H9 (cell line): ENCODE data around the gene TAF11L13. TPM values are rescaled to one million over a fixed set of nuclear protein-coding genes. Genes with fewer than 3 reads are reported as not detected.

Experiments used
- DNase-seq: peaks from one replicate; pipeline ENCODE4 v3.0.0-alpha.2; 2017
- H2AFZ ChIP-seq: one replicate; pipeline ENCODE4 v1.6.1; 2013; ENCODE audit warnings: mild to moderate bottlenecking, low read length, control low read depth, moderate library complexity
- H2AK5ac ChIP-seq: 2 replicates; pipeline ENCODE4 v1.6.1; 2013; ENCODE audit warnings: low read length, control low read depth, mixed read lengths; ENCODE audit not compliant: insufficient read length
- H2BK120ac ChIP-seq: one replicate; pipeline ENCODE4 v1.6.1; 2013; ENCODE audit warnings: low read depth, mild to moderate bottlenecking, low read length, control low read depth, inconsistent platforms; ENCODE audit not compliant: poor library complexity, severe bottlenecking
- H2BK12ac ChIP-seq: 2 replicates; pipeline ENCODE4 v1.6.1; 2013; ENCODE audit warnings: low read length, control low read depth, mixed read lengths, low read depth; ENCODE audit not compliant: insufficient read length
- H2BK15ac ChIP-seq: 2 replicates; pipeline ENCODE4 v1.6.1; 2013; ENCODE audit warnings: low read depth, low read length, control low read depth
- H2BK20ac ChIP-seq: one replicate; pipeline ENCODE4 v1.6.1; 2013; ENCODE audit warnings: low read depth, mild to moderate bottlenecking, low read length, control low read depth, inconsistent platforms; ENCODE audit not compliant: poor library complexity, severe bottlenecking
- H2BK5ac ChIP-seq: 2 replicates; pipeline ENCODE4 v1.6.1; 2013; ENCODE audit warnings: low read length, control low read depth, mixed read lengths; ENCODE audit not compliant: insufficient read length
- H3K14ac ChIP-seq: 2 replicates; pipeline ENCODE4 v1.6.1; 2013; ENCODE audit warnings: low read length, control low read depth; ENCODE audit not compliant: insufficient read depth
- H3K18ac ChIP-seq: 2 replicates; pipeline ENCODE4 v1.6.1; 2013; ENCODE audit warnings: low read depth, mild to moderate bottlenecking, mixed read lengths, low read length, control low read depth; ENCODE audit not compliant: insufficient read length
- H3K23ac ChIP-seq: 2 replicates; pipeline ENCODE4 v1.6.1; 2013; ENCODE audit warnings: low read length, control low read depth, mixed read lengths, low read depth; ENCODE audit not compliant: insufficient read length
- H3K23me2 ChIP-seq: 2 replicates; pipeline ENCODE4 v1.6.1; 2013; ENCODE audit warnings: low read depth, mild to moderate bottlenecking, mixed read lengths, low read length, control low read depth; ENCODE audit not compliant: insufficient read length, poor library complexity, severe bottlenecking
- H3K27ac ChIP-seq: 2 replicates; pipeline ENCODE4 v1.5.1; 2013; ENCODE audit warnings: low read length, control low read depth, mixed read lengths, low read depth; ENCODE audit not compliant: insufficient read length
- H3K27me3 ChIP-seq: 2 replicates; pipeline ENCODE4 v1.6.1; 2013; ENCODE audit warnings: low read length, control low read depth, inconsistent platforms; ENCODE audit not compliant: insufficient read depth
- H3K4ac ChIP-seq: 2 replicates; pipeline ENCODE4 v1.6.1; 2013; ENCODE audit warnings: low read depth, mild to moderate bottlenecking, control low read depth, inconsistent platforms, low read length, moderate library complexity
- H3K4me1 ChIP-seq: 2 replicates; pipeline ENCODE4 v1.6.1; 2013; ENCODE audit warnings: low read length, control low read depth, inconsistent platforms; ENCODE audit not compliant: insufficient read depth
- H3K4me2 ChIP-seq: 2 replicates; pipeline ENCODE4 v1.6.1; 2013; ENCODE audit warnings: low read length, control low read depth, mixed read lengths; ENCODE audit not compliant: insufficient read length, insufficient read depth
- H3K56ac ChIP-seq: 2 replicates; pipeline ENCODE4 v1.6.1; 2013; ENCODE audit warnings: low read depth, mild to moderate bottlenecking, mixed read lengths, low read length, control low read depth; ENCODE audit not compliant: insufficient read length
- H3K79me1 ChIP-seq: 2 replicates; pipeline ENCODE4 v1.6.1; 2013; ENCODE audit warnings: low read depth, mild to moderate bottlenecking, moderate library complexity, low read length, control low read depth, inconsistent platforms; ENCODE audit not compliant: insufficient read depth, poor library complexity, severe bottlenecking
- H3K79me2 ChIP-seq: 2 replicates; pipeline ENCODE4 v1.6.1; 2013; ENCODE audit warnings: low read length, control low read depth, inconsistent platforms; ENCODE audit not compliant: insufficient read depth
- H3K9ac ChIP-seq: 2 replicates; pipeline ENCODE4 v1.6.1; 2013; ENCODE audit warnings: low read length, control low read depth, mixed read lengths; ENCODE audit not compliant: insufficient read length; ENCODE audit errors: extremely low read depth
- H3K9me3 ChIP-seq: one replicate; pipeline ENCODE4 v1.6.1; 2013; ENCODE audit warnings: low read depth, low read length, inconsistent platforms; ENCODE audit not compliant: control insufficient read depth
- H3T11ph ChIP-seq: one replicate; pipeline ENCODE4 v1.6.1; 2013; ENCODE audit warnings: mild to moderate bottlenecking, low read length, control low read depth, inconsistent platforms
- H4K20me1 ChIP-seq: one replicate; pipeline ENCODE4 v1.6.1; 2013; ENCODE audit not compliant: control insufficient read depth, insufficient read length, insufficient read depth
- H4K5ac ChIP-seq: 2 replicates; pipeline ENCODE4 v1.6.1; 2013; ENCODE audit warnings: low read depth, mild to moderate bottlenecking, mixed read lengths, low read length, control low read depth; ENCODE audit not compliant: insufficient read length
- H4K8ac ChIP-seq: replicated peaks from 2 replicates; pipeline ENCODE4 v1.6.1; 2013; ENCODE audit warnings: low read length, control low read depth, mixed read lengths, low read depth; ENCODE audit not compliant: insufficient read length
- H4K91ac ChIP-seq: 2 replicates; pipeline ENCODE4 v1.6.1; 2013; ENCODE audit warnings: low read depth, mild to moderate bottlenecking, moderate library complexity, mixed read lengths, low read length, control low read depth; ENCODE audit not compliant: insufficient read length
- H3K27ac Mint-ChIP-seq, 3 experiments: 2 replicates in 2 of 3; 3 replicates in 1 of 3; pipeline ENCODE4 v1.8.0; 2020 to 2021; ENCODE audit warnings: mixed read lengths in 3 of 3, mild to moderate bottlenecking in 1 of 3, moderate library complexity in 1 of 3
- H3K27me3 Mint-ChIP-seq: 2 replicates; pipeline ENCODE4 v1.8.0; 2021; ENCODE audit warnings: low read depth, mild to moderate bottlenecking, moderate library complexity, mixed read lengths
- H3K36me3 Mint-ChIP-seq, 3 experiments: 2 replicates in 2 of 3; 3 replicates in 1 of 3; pipeline ENCODE4 v1.8.0; 2020 to 2021; ENCODE audit warnings: low read depth in 3 of 3, mixed read lengths in 3 of 3; ENCODE audit not compliant: insufficient read depth in 1 of 3
- H3K4me1 Mint-ChIP-seq, 2 experiments: 2 replicates each; pipeline ENCODE4 v1.8.0; 2020; ENCODE audit warnings: mixed read lengths in 2 of 2
- H3K4me3 Mint-ChIP-seq, 2 experiments: 2 replicates in 1 of 2; 3 replicates in 1 of 2; pipeline ENCODE4 v1.8.0; 2020 to 2021; ENCODE audit warnings: mild to moderate bottlenecking in 2 of 2, mixed read lengths in 2 of 2, moderate library complexity in 1 of 2
- H3K9me3 Mint-ChIP-seq, 2 experiments: 2 replicates in 1 of 2; 3 replicates in 1 of 2; pipeline ENCODE4 v1.8.0; 2020; ENCODE audit warnings: mild to moderate bottlenecking in 2 of 2, mixed read lengths in 2 of 2, moderate library complexity in 1 of 2
- CTCF ChIP-seq: fragments of 200-600 bp; sonication (generic); conservative IDR thresholded peaks from 3 replicates; pipeline ENCODE4 v1.8.0; 2021; ENCODE audit warnings: antibody characterized with exemption, mild to moderate bottlenecking
- WGBS: extraction: QIAGEN DNeasy Blood & Tissue Kit; methylation state at CpG from one replicate; pipeline ENCODE4 v1.1.7; 2013; ENCODE audit warnings: missing lambda C conversion rate, low lambda C conversion rate, mixed read lengths; ENCODE audit not compliant: insufficient read length; ENCODE audit errors: extremely low coverage; 5-methylcytosine and 5-hydroxymethylcytosine counted together
- total RNA-seq: library from RNA; stranded (reverse); gene quantifications from 2 replicates; pipeline ENCODE4 v1.2.1, GENCODE V29; 2021

Gene TAF11L13
- total RNA-seq, 1 experiment from 2014 or later = not detected

DNA sequence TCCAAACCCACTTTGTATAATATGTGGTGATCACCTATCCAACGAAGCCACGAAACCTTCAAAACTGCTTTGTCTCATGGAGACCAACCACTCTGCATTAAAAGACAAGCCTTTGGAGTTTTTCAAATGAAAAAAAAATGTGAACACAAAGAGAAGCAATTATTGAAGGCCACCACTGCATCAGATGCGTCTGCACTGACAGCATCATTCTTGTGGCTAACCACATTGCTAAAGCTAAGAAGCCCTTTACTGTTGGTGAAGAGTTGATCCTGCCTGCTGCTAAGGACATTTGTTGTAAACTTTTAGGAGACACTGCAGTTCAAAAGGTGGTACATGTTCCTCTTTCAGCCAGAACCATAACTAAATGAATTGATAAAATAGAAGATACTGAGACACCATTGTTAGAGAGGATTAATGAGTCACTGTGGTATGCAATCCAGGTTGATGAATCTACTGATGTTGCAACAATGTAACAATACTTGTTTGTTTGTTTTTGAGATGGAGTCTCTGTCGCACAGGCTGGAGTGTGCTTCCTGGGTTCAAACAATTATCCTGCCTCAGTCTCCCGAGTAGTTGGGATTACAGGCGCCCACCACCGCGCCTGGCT is 47.8 kb downstream of the TAF11L13 start:
- H2BK120ac ChIP-seq = no peak overlapping the region
- H4K91ac ChIP-seq = no peak overlapping the region
- H3K4ac ChIP-seq = no peak overlapping the region
- no peak overlapping the region for H4K5ac ChIP-seq
- no peak overlapping the region for H3K9ac ChIP-seq
- no peaks in the 10 kb centered on the region for H4K20me1 ChIP-seq
- no CpG with 5 or more reads among the region's 8 CpGs for WGBS
- Mint-ChIP-seq H3K4me3 (no peak overlapping the region), H3K9me3 (no peaks in the 10 kb centered on the region), H3K27me3 (no peaks in the 10 kb centered on the region), H3K36me3 (no peaks in the 10 kb centered on the region), H3K27ac (no peak overlapping the region), H3K4me1 (0 out of 4 replicates have a peak, but pooled peaks cover 0 to 3% of the 10 kb centered on the region in 2 experiments)
- H3T11ph ChIP-seq = no peak overlapping the region
- no peak overlapping the region for H3K18ac ChIP-seq
- H2BK15ac ChIP-seq = no peak overlapping the region
- H3K79me1 ChIP-seq = no peaks in the 10 kb centered on the region
- no peak overlapping the region for H2BK5ac ChIP-seq
- H3K79me2 ChIP-seq = no peaks in the 10 kb centered on the region
- H3K23ac ChIP-seq = no peak overlapping the region
- H3K27me3 ChIP-seq = no peaks in the 10 kb centered on the region
- no peak overlapping the region for H2BK12ac ChIP-seq
- H3K56ac ChIP-seq = no peak overlapping the region
- H3K27ac ChIP-seq = no peak overlapping the region
- no peak overlapping the region for H3K4me2 ChIP-seq
- no peaks in the 10 kb centered on the region for H3K4me1 ChIP-seq
- H3K14ac ChIP-seq = no peak overlapping the region
- H2AFZ ChIP-seq = no peak overlapping the region
- DNase-seq = no peak
- H2AK5ac ChIP-seq = no peak overlapping the region
- no peaks in the 10 kb centered on the region for H3K9me3 ChIP-seq
- H2BK20ac ChIP-seq = no peak overlapping the region
- no peak overlapping the region for H4K8ac ChIP-seq
- no peaks in the 10 kb centered on the region for H3K23me2 ChIP-seq
- TF ChIP-seq CTCF = no peak
